ENCODE data around the gene CNNM1. TPM values are rescaled to one million over a fixed set of nuclear protein-coding genes. Genes with fewer than 3 reads are reported as not detected.

CNNM1 gene
- total RNA-seq, 1 donor from 2014 or later = 2.0 TPM

GRCh38 chr10:99372546-99373271 lies 43.6 kb downstream of the CNNM1 start:
- TF ChIP-seq CTCF (conservative IDR thresholded peaks at IDR 0.05) = no peak
- H3K36me3 Mint-ChIP-seq = no peaks in the 10 kb centered on the region
- no peak overlapping the region for H3K4me3 Mint-ChIP-seq
- H3K9me3 Mint-ChIP-seq = no peaks in the 10 kb centered on the region
- no peak for DNase-seq (ENCODE audit: extremely low spot score, unreplicated experiment)
- H3K27me3 Mint-ChIP-seq = peaks cover 32% of the 10 kb centered on the region
- H3K4me1 Mint-ChIP-seq (ENCODE audit: unreplicated experiment) = peaks cover 13% of the 10 kb centered on the region
- H3K27ac Mint-ChIP-seq = no peak overlapping the region

GRCh38 chr10:99374526-99374925 lies 45.4 kb downstream of the CNNM1 start:
- Mint-ChIP-seq H3K27ac (no peak overlapping the region), H3K27me3 (peaks cover 26% of the 10 kb centered on the region), H3K36me3 (no peaks in the 10 kb centered on the region), H3K4me3 (no peak overlapping the region), H3K4me1 (ENCODE audit: unreplicated experiment) (peaks cover 7% of the 10 kb centered on the region), H3K9me3 (no peaks in the 10 kb centered on the region)
- no peak for TF ChIP-seq CTCF (conservative IDR thresholded peaks at IDR 0.05)
- DNase-seq (ENCODE audit: extremely low spot score, unreplicated experiment) = no peak

GRCh38 chr10:99374972-99375371 lies 45.8 kb downstream of the CNNM1 start:
- no peaks in the 10 kb centered on the region for H3K36me3 Mint-ChIP-seq
- H3K4me1 Mint-ChIP-seq (ENCODE audit: unreplicated experiment) = peaks cover 7% of the 10 kb centered on the region
- TF ChIP-seq CTCF (conservative IDR thresholded peaks at IDR 0.05) = no peak
- no peak overlapping the region for H3K27ac Mint-ChIP-seq
- no peak overlapping the region for H3K4me3 Mint-ChIP-seq
- H3K9me3 Mint-ChIP-seq = no peaks in the 10 kb centered on the region
- no peak for DNase-seq (ENCODE audit: extremely low spot score, unreplicated experiment)
- peaks cover 24% of the 10 kb centered on the region for H3K27me3 Mint-ChIP-seq

- H3K4me3 Mint-ChIP-seq = no peak overlapping the region
- H3K36me3 Mint-ChIP-seq = no peaks in the 10 kb centered on the region
- no peak for TF ChIP-seq CTCF (conservative IDR thresholded peaks at IDR 0.05)
- H3K4me1 Mint-ChIP-seq (ENCODE audit: unreplicated experiment) = peaks cover 7% of the 10 kb centered on the region
- H3K27me3 Mint-ChIP-seq = peaks cover 24% of the 10 kb centered on the region
- no peak for DNase-seq (ENCODE audit: extremely low spot score, unreplicated experiment)
- no peak overlapping the region for H3K27ac Mint-ChIP-seq
- no peaks in the 10 kb centered on the region for H3K9me3 Mint-ChIP-seq
These were observed 46.3 kb downstream of the CNNM1 start for GRCh38 chr10:99375426-99375825.

- peaks cover 11% of the 10 kb centered on the region for H3K27me3 Mint-ChIP-seq
- DNase-seq (ENCODE audit: extremely low spot score, unreplicated experiment) = no peak
- no peaks in the 10 kb centered on the region for H3K4me1 Mint-ChIP-seq (ENCODE audit: unreplicated experiment)
- no peaks in the 10 kb centered on the region for H3K9me3 Mint-ChIP-seq
- no peak overlapping the region for H3K27ac Mint-ChIP-seq
- no peaks in the 10 kb centered on the region for H3K36me3 Mint-ChIP-seq
- TF ChIP-seq CTCF (conservative IDR thresholded peaks at IDR 0.05) = no peak
- H3K4me3 Mint-ChIP-seq = no peak overlapping the region
These were observed 53.0 kb downstream of the CNNM1 start for GRCh38 chr10:99382176-99382575.

Data from type B pancreatic cell (in vitro differentiated cells).